ENCODE measurements around the gene CCNL2.
A peak's percentile ranks its signal among the peaks of the same experiment; 100 is the strongest.

CCNL2 gene

GRCh38 chr1:1340791-1341548 lies 58.2 kb downstream of the CCNL2 start:
- DNase-seq: no peak

- no peak for DNase-seq
Measured at GRCh38 chr1:1340185-1340584, 59.0 kb downstream of the CCNL2 start.

- DNase-seq: no peak
Measured at GRCh38 chr1:1338278-1338677, 60.9 kb downstream of the CCNL2 start.

DNA sequence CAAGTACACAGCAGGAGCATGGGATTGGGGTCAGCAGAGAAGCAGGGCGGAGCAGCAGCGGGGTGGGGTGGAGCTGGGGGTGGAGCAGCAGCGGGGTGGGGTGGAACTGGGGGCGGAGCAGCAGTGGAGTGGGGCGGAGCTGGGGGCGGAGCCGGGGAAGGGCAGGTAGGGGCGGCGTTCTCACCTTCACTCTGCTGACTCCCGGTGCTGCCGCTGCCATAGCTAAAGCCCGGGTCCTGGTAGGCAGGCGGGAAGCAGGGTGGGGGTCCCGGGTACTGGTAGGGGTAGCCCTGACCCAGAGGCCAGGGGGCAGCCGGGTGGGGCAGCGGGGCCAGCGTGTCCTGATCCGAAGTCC lies 61.4 kb downstream of the CCNL2 start:
- peak; percentile 21 for DNase-seq

DNA sequence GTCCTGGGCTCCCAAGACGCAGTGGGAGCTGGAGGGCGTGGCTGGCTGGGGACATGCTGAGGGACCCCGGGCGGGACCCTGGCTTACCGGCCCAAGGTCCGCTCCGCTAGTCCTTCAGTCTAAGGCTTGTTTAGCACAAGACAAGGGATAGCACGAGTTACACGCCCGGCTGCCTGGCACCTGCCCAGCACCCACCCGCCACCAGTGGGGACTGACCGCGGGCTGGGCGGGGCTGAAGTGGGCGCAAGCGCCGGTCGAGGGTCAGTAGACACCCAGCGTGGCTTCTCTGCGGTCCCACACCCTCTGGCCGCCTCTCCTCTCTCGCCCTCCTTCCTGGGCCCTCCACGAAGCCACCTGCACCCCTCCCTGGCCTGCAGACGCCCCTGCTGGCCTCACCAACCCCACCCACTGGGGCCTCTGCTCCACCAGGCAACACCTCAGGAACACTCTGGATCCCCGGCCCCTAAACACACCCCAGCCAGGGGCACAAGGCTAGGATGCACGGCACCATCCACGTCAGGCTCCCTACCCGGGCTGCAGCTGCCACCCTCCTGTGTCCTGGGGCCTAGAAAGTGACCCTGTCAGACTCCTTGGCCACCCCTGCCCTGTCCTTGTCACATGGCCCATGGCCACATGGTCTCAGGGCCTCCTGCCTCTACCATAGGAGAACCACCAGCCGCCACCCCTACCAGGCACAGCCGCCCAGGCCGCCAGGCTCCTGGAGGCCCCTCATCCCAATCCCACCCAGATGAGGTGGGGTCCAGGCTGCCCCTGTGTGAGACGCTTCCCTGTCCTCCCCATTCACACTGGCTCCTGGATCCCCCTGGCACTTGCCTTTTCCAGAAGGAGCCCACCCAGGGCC lies 62.0 kb downstream of the CCNL2 start:
- DNase-seq: no peak

DNA sequence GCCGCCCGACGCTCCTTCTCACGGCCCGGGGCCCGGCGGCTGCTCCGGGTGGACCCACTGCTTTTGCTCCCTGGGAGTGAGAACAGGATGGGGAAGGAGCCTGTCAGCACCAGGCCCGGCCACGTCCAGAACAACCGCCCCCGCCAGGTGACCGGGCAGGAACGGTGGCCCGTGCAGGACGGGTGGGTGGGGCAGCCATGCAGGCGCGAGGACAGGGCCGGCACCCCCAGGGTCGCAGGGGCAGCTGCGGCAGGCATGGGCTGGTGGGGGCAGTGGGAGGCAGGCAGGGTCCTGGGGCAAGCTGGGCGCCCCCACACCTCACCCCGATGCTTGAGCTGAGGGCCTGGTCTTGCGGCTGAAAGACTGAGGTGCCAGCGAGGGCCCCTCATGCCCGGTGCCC lies 62.7 kb downstream of the CCNL2 start:
- DNase-seq: no peak

GRCh38 chr1:1335792-1336248 lies 63.3 kb downstream of the CCNL2 start:
- no peak for DNase-seq

All from activated naive CD4-positive, alpha-beta T cell treated with Interleukin-2 at 50 U/mL for 16 hours (primary cell).